Liver (tissue), 9 donors: Measurements from ENCODE around the gene COL23A1. TPM values are rescaled to one million over a fixed set of nuclear protein-coding genes. Genes with fewer than 3 reads are reported as not detected.

Experiments
- DNase-seq: peaks from one replicate; pipeline ENCODE4 v3.0.0-alpha.2; 2017; ENCODE audit warnings: low spot score
- H3K27ac ChIP-seq, 2 donors: one replicate each; pipeline ENCODE4 v1.7.0; 2013; ENCODE audit warnings: inconsistent platforms in 2 of 2, low read length in 2 of 2, control low read depth in 1 of 2, low read depth in 1 of 2, mild to moderate bottlenecking in 1 of 2
- H3K27me3 ChIP-seq, 4 donors: one replicate each; pipeline versions ENCODE4 v1.6.1 to v1.7.0; 2013; ENCODE audit warnings: low read length in 3 of 4, inconsistent platforms in 1 of 4, mild to moderate bottlenecking in 1 of 4, moderate library complexity in 1 of 4; ENCODE audit not compliant: control insufficient read depth in 4 of 4, insufficient read depth in 4 of 4
- H3K36me3 ChIP-seq, 4 donors: one replicate each; pipeline versions ENCODE4 v1.6.1 to v1.7.0; 2013; ENCODE audit warnings: low read length in 3 of 4, mild to moderate bottlenecking in 3 of 4, low read depth in 1 of 4, moderate library complexity in 1 of 4; ENCODE audit not compliant: control insufficient read depth in 4 of 4, insufficient read depth in 3 of 4
- H3K4me1 ChIP-seq, 4 donors: one replicate each; pipeline versions ENCODE4 v1.6.1 to v1.7.0; 2013; ENCODE audit warnings: low read length in 3 of 4, mild to moderate bottlenecking in 3 of 4, moderate library complexity in 1 of 4; ENCODE audit not compliant: control insufficient read depth in 4 of 4, insufficient read depth in 4 of 4
- H3K4me3 ChIP-seq, 3 donors: one replicate each; pipeline versions ENCODE4 v1.6.1 to v1.7.0; 2013; ENCODE audit warnings: low read length in 3 of 3, control low read depth in 1 of 3, low read depth in 1 of 3, mild to moderate bottlenecking in 1 of 3
- H3K9ac ChIP-seq, 2 donors: one replicate each; pipeline ENCODE4 v1.7.0; 2013; ENCODE audit warnings: low read length in 2 of 2, mild to moderate bottlenecking in 2 of 2, moderate library complexity in 2 of 2, control low read depth in 1 of 2, low read depth in 1 of 2
- H3K9me3 ChIP-seq, 4 donors: one replicate each; pipeline versions ENCODE4 v1.6.1 to v1.7.0; 2013; ENCODE audit warnings: low read length in 3 of 4; ENCODE audit not compliant: control insufficient read depth in 4 of 4
- ATF3 ChIP-seq: IDR thresholded peaks from 2 replicates; pipeline ENCODE4 v1.6.1; 2016; ENCODE audit warnings: antibody characterized with exemption
- CTCF ChIP-seq: fragments of 150-350 bp; IDR thresholded peaks from 2 replicates; pipeline ENCODE4 v1.5.1; 2017; ENCODE audit warnings: improper control_type of control experiment, low read depth, low read length; ENCODE audit not compliant: missing input control
- EGR1 ChIP-seq, 2 donors: IDR thresholded peaks; 2 replicates each; pipeline ENCODE4 v1.6.1; 2016 to 2018; ENCODE audit warnings: antibody characterized with exemption in 2 of 2, low read depth in 2 of 2
- FOXA1 ChIP-seq: IDR thresholded peaks from 2 replicates; pipeline ENCODE4 v1.6.1; 2016; ENCODE audit warnings: antibody characterized with exemption
- FOXA2 ChIP-seq: IDR thresholded peaks from 2 replicates; pipeline ENCODE4 v1.6.1; 2016; ENCODE audit warnings: antibody characterized with exemption
- GABPA ChIP-seq, 2 donors: IDR thresholded peaks in 1 of 2; conservative IDR thresholded peaks in 1 of 2; 2 replicates each; pipeline ENCODE4 v1.6.1; 2016; ENCODE audit warnings: antibody characterized with exemption in 2 of 2, mild to moderate bottlenecking in 1 of 2, moderate library complexity in 1 of 2
- HNF4A ChIP-seq, 2 donors: conservative IDR thresholded peaks; 2 replicates each; pipeline ENCODE4 v1.6.1; 2016; ENCODE audit warnings: antibody characterized with exemption in 2 of 2, mild to moderate bottlenecking in 2 of 2
- HNF4G ChIP-seq: IDR thresholded peaks from 2 replicates; pipeline ENCODE4 v1.6.1; 2016; ENCODE audit warnings: antibody characterized with exemption
- JUND ChIP-seq, 2 donors: IDR thresholded peaks; 2 replicates each; pipeline ENCODE4 v1.6.1; 2016; ENCODE audit warnings: antibody characterized with exemption in 2 of 2
- MAX ChIP-seq: IDR thresholded peaks from 2 replicates; pipeline ENCODE4 v1.6.1; 2016; ENCODE audit warnings: antibody characterized with exemption
- NR2F2 ChIP-seq: IDR thresholded peaks from 2 replicates; pipeline ENCODE4 v1.6.1; 2016; ENCODE audit warnings: antibody characterized with exemption
- RAD21 ChIP-seq, 2 donors: IDR thresholded peaks; 2 replicates each; pipeline ENCODE4 v1.6.1; 2016; ENCODE audit warnings: antibody characterized with exemption in 2 of 2, mild to moderate bottlenecking in 2 of 2
- SP1 ChIP-seq: IDR thresholded peaks from 2 replicates; pipeline ENCODE4 v1.6.1; 2018; ENCODE audit warnings: antibody characterized with exemption, mild to moderate bottlenecking
- TAF1 ChIP-seq: conservative IDR thresholded peaks from 2 replicates; pipeline ENCODE4 v1.6.1; 2016; ENCODE audit warnings: antibody characterized with exemption, mild to moderate bottlenecking
- YY1 ChIP-seq: IDR thresholded peaks from 2 replicates; pipeline ENCODE4 v1.6.1; 2016; ENCODE audit warnings: antibody characterized with exemption, mild to moderate bottlenecking
- ZBTB33 ChIP-seq: IDR thresholded peaks from 2 replicates; pipeline ENCODE4 v1.6.1; 2016; ENCODE audit warnings: antibody characterized with exemption
- WGBS: extraction: QIAGEN DNeasy Blood & Tissue Kit; methylation state at CpG from one replicate; pipeline ENCODE4 v1.1.7; 2013; 5-methylcytosine and 5-hydroxymethylcytosine counted together
- polyA plus RNA-seq, 2 donors: library from polyadenylated mRNA; stranded (reverse) in 1 of 2; unstranded in 1 of 2; fragments of 200-250 nt in 1 of 2; fragments of >200 nt in 1 of 2; fragmentation: Nextera tagmentation in 1 of 2; extraction: Ambion mirVana in 1 of 2; gene quantifications; one replicate each; pipeline versions ENCODE4 v1.2.1 to v1.2.3, GENCODE V29; 2013 to 2015
- total RNA-seq, 2 donors: library from RNA; depleted of rRNA; stranded (reverse); fragments of >200 nt; gene quantifications; one replicate each; pipeline ENCODE4 v1.2.3, GENCODE V29; 2014
- donor health status: healthy.
- donor health status: healthy.
- donor health status: healthy.
- donor health status: healthy.
- donor health status: healthy.

The COL23A1 gene
- total and polyA plus RNA-seq, 4 donors, result 0.08 to 1.4 (median 0.27) TPM

- TF ChIP-seq EGR1 (IDR thresholded peaks at IDR 0.05; ENCODE audit: low read depth in 2 of 2) (no peak), FOXA2 (no peak), HNF4A (conservative IDR thresholded peaks at IDR 0.05) (no peak), TAF1 (no peak), JUND (IDR thresholded peaks at IDR 0.05) (no peak), ZBTB33 (no peak), GABPA (IDR thresholded peaks at IDR 0.05 in 1 of 2, conservative IDR thresholded peaks at IDR 0.05 in 1 of 2) (no peak), NR2F2 (no peak), FOXA1 (no peak), RAD21 (IDR thresholded peaks at IDR 0.05) (no peak)
- 94% methylated on average over 10 of the region's 10 CpGs for WGBS
- H3K36me3 ChIP-seq, result no peaks in the 10 kb centered on the region
- H3K4me1 ChIP-seq, result peaks cover 0 to 4% (median 0%) of the 10 kb centered on the region in 4 donors
- DNase-seq, result no peak
- no peak overlapping the region for H3K27ac ChIP-seq
- H3K4me3 ChIP-seq, result no peak overlapping the region
- H3K9ac ChIP-seq, result no peak overlapping the region
- H3K9me3 ChIP-seq, result no peaks in the 10 kb centered on the region
- no peaks in the 10 kb centered on the region for H3K27me3 ChIP-seq
Observed at GRCh38 chr5:178424810-178425177, 165.4 kb downstream of the COL23A1 start.

- DNase-seq, result peak; percentile 28
- Histone ChIP-seq H3K4me1 (no peaks in the 10 kb centered on the region), H3K36me3 (no peaks in the 10 kb centered on the region), H3K9ac (no peak overlapping the region), H3K27ac (no peak overlapping the region), H3K4me3 (no peak overlapping the region), H3K9me3 (no peaks in the 10 kb centered on the region), H3K27me3 (no peaks in the 10 kb centered on the region)
- 91% methylated on average over 17 of the region's 17 CpGs for WGBS
- TF ChIP-seq ATF3, result no peak
- no peak for TF ChIP-seq YY1
- no peak for TF ChIP-seq SP1
- TF ChIP-seq HNF4G, result no peak
- no peak for TF ChIP-seq HNF4A (conservative IDR thresholded peaks at IDR 0.05)
- no peak for TF ChIP-seq ZBTB33
- TF ChIP-seq TAF1, result no peak
- no peak for TF ChIP-seq RAD21 (IDR thresholded peaks at IDR 0.05)
- TF ChIP-seq GABPA (IDR thresholded peaks at IDR 0.05 in 1 of 2, conservative IDR thresholded peaks at IDR 0.05 in 1 of 2), result no peak
- no peak for TF ChIP-seq JUND (IDR thresholded peaks at IDR 0.05)
- TF ChIP-seq FOXA1, result no peak
- no peak for TF ChIP-seq MAX
- TF ChIP-seq EGR1 (IDR thresholded peaks at IDR 0.05; ENCODE audit: low read depth in 2 of 2), result no peak
- no peak for TF ChIP-seq NR2F2
- TF ChIP-seq CTCF, result no peak
Observed at GRCh38 chr5:178423901-178424809, 166.0 kb downstream of the COL23A1 start.
